Small intestine (tissue), 7 donors: ENCODE results near the gene DEFB127. TPM values are rescaled to one million over a fixed set of nuclear protein-coding genes. Genes with fewer than 3 reads are reported as not detected.
"Not testable (repeated sequence)": the region's sequence is repeated elsewhere in the genome, so short reads cannot be mapped to it uniquely, and the experiment has no call there.

ENCODE experiments used
- DNase-seq, 2 donors: peaks; one replicate each; pipeline versions ENCODE4 v3.0.0 to v3.0.0-alpha.2; 2013
- FAIRE-seq: peaks from 2 replicates; lab custom pipeline; 2012; peaks lifted over from hg19 to GRCh38; lab: Jason Lieb, UNC
- H3K27ac ChIP-seq, 3 donors: one replicate each; pipeline ENCODE4 v1.5.1; 2013; ENCODE audit warnings: low read length in 2 of 3, mild to moderate bottlenecking in 2 of 3, control low read depth in 1 of 3, inconsistent platforms in 1 of 3, low read depth in 1 of 3, moderate library complexity in 1 of 3
- H3K27me3 ChIP-seq, 3 donors: one replicate each; pipeline ENCODE4 v1.6.1; 2013; ENCODE audit warnings: low read length in 3 of 3, inconsistent platforms in 1 of 3; ENCODE audit not compliant: control insufficient read depth in 3 of 3, insufficient read depth in 3 of 3
- H3K36me3 ChIP-seq, 3 donors: one replicate each; pipeline ENCODE4 v1.6.1; 2013; ENCODE audit warnings: low read length in 3 of 3, inconsistent platforms in 1 of 3, low read depth in 1 of 3, mild to moderate bottlenecking in 1 of 3, moderate library complexity in 1 of 3; ENCODE audit not compliant: control insufficient read depth in 3 of 3, insufficient read depth in 2 of 3
- H3K4me1 ChIP-seq, 3 donors: one replicate each; pipeline ENCODE4 v1.6.1; 2013; ENCODE audit warnings: low read length in 2 of 3, inconsistent platforms in 1 of 3, low read depth in 1 of 3, mild to moderate bottlenecking in 1 of 3, moderate library complexity in 1 of 3; ENCODE audit not compliant: control insufficient read depth in 3 of 3, insufficient read depth in 2 of 3
- H3K4me3 ChIP-seq, 3 donors: one replicate each; pipeline ENCODE4 v1.5.1; 2013; ENCODE audit warnings: low read length in 3 of 3, control low read depth in 1 of 3, inconsistent platforms in 1 of 3, low read depth in 1 of 3, mild to moderate bottlenecking in 1 of 3, moderate library complexity in 1 of 3
- H3K9me3 ChIP-seq, 2 donors: one replicate each; pipeline ENCODE4 v1.6.1; 2013; ENCODE audit warnings: low read depth in 1 of 2, low read length in 1 of 2; ENCODE audit not compliant: control insufficient read depth in 2 of 2, insufficient read depth in 1 of 2
- WGBS, 3 donors: extraction: QIAGEN DNeasy Blood & Tissue Kit; methylation state at CpG; one replicate each; pipeline ENCODE4 v1.1.7; 2013; 5-methylcytosine and 5-hydroxymethylcytosine counted together
- polyA plus RNA-seq, 4 donors: library from polyadenylated mRNA; stranded (reverse) in 3 of 4; unstranded in 1 of 4; fragments of 200-250 nt in 3 of 4; fragments of 120-200 nt in 1 of 4; gene quantifications; one replicate each; pipeline versions ENCODE4 v1.2.1 to v1.2.3, GENCODE V29; 2013
- donor health status: healthy with polysubstance abuse.
- donor health status: control.
- donor health status: control.
- donor health status: Bipolar disorder and iron deficiency.
- donor health status: healthy.

Gene DEFB127
- polyA plus RNA-seq, 4 donors: not detected

- no peak overlapping the region for H3K27ac ChIP-seq
- DNase-seq (no peak), FAIRE-seq (no peak)
- H3K4me3 ChIP-seq: no peak overlapping the region
- WGBS, 3 donors: 42 to 56% (median 51%) methylated on average over 3 of the region's 3 CpGs
- no peaks in the 10 kb centered on the region for H3K9me3 ChIP-seq
- H3K36me3 ChIP-seq: no peaks in the 10 kb centered on the region
- no peaks in the 10 kb centered on the region for H3K4me1 ChIP-seq
- H3K27me3 ChIP-seq: no peaks in the 10 kb centered on the region
Observed at GRCh38 chr20:164618-165017, 7.4 kb downstream of the DEFB127 start.

GRCh38 chr20:168876-169275 lies 11.6 kb downstream of the DEFB127 start:
- FAIRE-seq: no peak
- WGBS, 3 donors: 63 to 83% (median 70%) methylated on average over 2 of the region's 2 CpGs

GRCh38 chr20:184288-184687 lies 27.0 kb downstream of the DEFB127 start:
- H3K27me3 ChIP-seq: peaks cover 0 to 3% (median 0%) of the 10 kb centered on the region in 3 donors
- no peak overlapping the region for H3K4me3 ChIP-seq
- WGBS, 3 donors: 44 to 66% (median 45%) methylated on average over 2 of the region's 2 CpGs
- no peaks in the 10 kb centered on the region for H3K9me3 ChIP-seq
- H3K27ac ChIP-seq: no peak overlapping the region
- FAIRE-seq: no peak
- H3K4me1 ChIP-seq: no peaks in the 10 kb centered on the region
- no peaks in the 10 kb centered on the region for H3K36me3 ChIP-seq
- DNase-seq: no peak

More at GRCh38 chr20:168876-169275, 11.6 kb downstream of the DEFB127 start:
- H3K9me3 ChIP-seq: no peaks in the 10 kb centered on the region
- no peaks in the 10 kb centered on the region for H3K27me3 ChIP-seq
- DNase-seq: no peak
- no peaks in the 10 kb centered on the region for H3K4me1 ChIP-seq
- no peaks in the 10 kb centered on the region for H3K36me3 ChIP-seq
- H3K4me3 ChIP-seq: no peak overlapping the region
- H3K27ac ChIP-seq: no peak overlapping the region

GRCh38 chr20:187733-188132 lies 30.5 kb downstream of the DEFB127 start:
- H3K9me3 ChIP-seq: no peaks in the 10 kb centered on the region
- H3K36me3 ChIP-seq: no peaks in the 10 kb centered on the region
- DNase-seq (no peak), FAIRE-seq (no peak)
- H3K4me1 ChIP-seq: no peaks in the 10 kb centered on the region
- H3K27ac ChIP-seq: no peak overlapping the region
- no peak overlapping the region for H3K4me3 ChIP-seq
- peaks cover 0 to 3% (median 0%) of the 10 kb centered on the region in 3 donors for H3K27me3 ChIP-seq
- WGBS, 3 donors: 66 to 71% (median 68%) methylated on average over 2 of the region's 2 CpGs

GRCh38 chr20:189611-190010 lies 32.4 kb downstream of the DEFB127 start, which contains the start of gene DEFB128:
Gene DEFB128 (minus strand): TSS chr20:189711. CDS start chr20:189623, 88 bp downstream.
- no peak for DNase-seq
- 60 to 70% (median 69%) methylated on average over 7 of the region's 7 CpGs for WGBS, 3 donors
- Histone ChIP-seq H3K27me3 (peaks cover 0 to 3% (median 0%) of the 10 kb centered on the region in 3 donors), H3K9me3 (no peaks in the 10 kb centered on the region), H3K27ac (no peak within 1 kb of the TSS), H3K4me3 (no peak within 1 kb of the TSS), H3K36me3 (no peaks in the 10 kb centered on the region), H3K4me1 (no peaks in the 10 kb centered on the region)
- FAIRE-seq: no peak

GRCh38 chr20:198225-198624 lies 41.0 kb downstream of the DEFB127 start:
- FAIRE-seq: no peak
- 76 to 91% (median 79%) methylated on average over 1 of the region's 1 CpG for WGBS, 3 donors
- Histone ChIP-seq H3K4me3 (no peak overlapping the region), H3K27me3 (no peaks in the 10 kb centered on the region), H3K36me3 (no peaks in the 10 kb centered on the region), H3K9me3 (no peaks in the 10 kb centered on the region), H3K4me1 (no peaks in the 10 kb centered on the region), H3K27ac (no peak overlapping the region)
- no peak for DNase-seq

GRCh38 chr20:199996-200395 lies 42.7 kb downstream of the DEFB127 start:
- Histone ChIP-seq H3K9me3 (no peaks in the 10 kb centered on the region), H3K27me3 (no peaks in the 10 kb centered on the region), H3K4me1 (no peaks in the 10 kb centered on the region), H3K36me3 (no peaks in the 10 kb centered on the region), H3K27ac (no peak overlapping the region), H3K4me3 (no peak overlapping the region)
- no peak for FAIRE-seq
- no peak for DNase-seq
- 54 to 59% (median 55%) methylated on average over 4 of the region's 4 CpGs for WGBS, 3 donors

- H3K4me1 ChIP-seq, DNase-seq, H3K36me3 ChIP-seq, H3K4me3 ChIP-seq, FAIRE-seq, H3K27me3 ChIP-seq, H3K9me3 ChIP-seq, H3K27ac ChIP-seq: not testable (repeated sequence)
- 67 to 72% (median 69%) methylated on average over 4 of the region's 4 CpGs for WGBS, 3 donors
Observed at GRCh38 chr20:203630-204029, 46.4 kb downstream of the DEFB127 start.
